T-helper 17 cell (primary cell): ENCODE data around the gene ALX3. TPM values are rescaled to one million over a fixed set of nuclear protein-coding genes. Genes with fewer than 3 reads are reported as not detected.

Experiments
- ATAC-seq: fragments of 150-1000 bp; cut with Tn5 transposase; 2 replicates; pipeline ENCODE4 v1.10.0; 2021; ENCODE audit warnings: mild to moderate bottlenecking, moderate library complexity
- DNase-seq, 3 donors: peaks; one replicate each; pipeline versions ENCODE4 v3.0.0 to v3.0.0-alpha.2; 2020 to 2021
- H3K9me3 ChIP-seq: one replicate; pipeline ENCODE4 v1.7.0; 2013; ENCODE audit warnings: low read length, mild to moderate bottlenecking; ENCODE audit not compliant: control insufficient read depth, poor library complexity, severe bottlenecking
- H3K27ac Mint-ChIP-seq: one replicate; pipeline ENCODE4 v1.8.0; 2022; ENCODE audit warnings: mild to moderate bottlenecking, moderate library complexity, mixed read lengths
- H3K27me3 Mint-ChIP-seq: one replicate; pipeline ENCODE4 v1.8.0; 2022; ENCODE audit warnings: mixed read lengths
- H3K36me3 Mint-ChIP-seq: one replicate; pipeline ENCODE4 v1.8.0; 2022; ENCODE audit warnings: low read depth, mixed read lengths
- H3K4me1 Mint-ChIP-seq: one replicate; pipeline ENCODE4 v1.8.0; 2022; ENCODE audit warnings: mild to moderate bottlenecking, mixed read lengths
- H3K4me3 Mint-ChIP-seq: one replicate; pipeline ENCODE4 v1.8.0; 2022; ENCODE audit warnings: mild to moderate bottlenecking, moderate library complexity, mixed read lengths
- total RNA-seq, 4 donors: library from RNA in 2 of 4; stranded (reverse) in 2 of 4; gene quantifications; one replicate each; pipeline ENCODE4 v1.2.3 and lab custom pipeline; 2022 to 2026

The ALX3 gene
- total RNA-seq, 2 donors from 2014 or later: not detected

DNA sequence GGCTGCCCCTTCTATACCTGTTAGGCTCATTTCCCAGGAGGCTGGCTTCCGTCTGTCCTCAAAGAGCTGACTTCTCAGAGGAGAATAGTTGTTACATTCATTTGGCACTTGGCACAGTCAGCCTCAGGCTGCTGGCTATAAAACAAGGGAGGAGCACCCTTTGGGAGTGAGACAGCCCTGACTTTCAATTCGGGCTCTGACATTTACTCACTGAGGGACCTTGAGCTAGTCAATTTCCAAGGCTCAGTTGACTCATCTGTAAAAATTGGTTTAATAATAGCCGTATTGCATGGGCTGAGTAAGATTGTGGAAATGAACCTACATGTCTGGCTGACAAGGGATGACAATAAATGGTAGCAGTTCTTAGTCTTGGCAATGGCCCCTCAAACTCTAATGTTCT is 13.7 kb downstream of the ALX3 start:
- ATAC-seq: no peak
- peaks cover 10% of the 10 kb centered on the region for H3K36me3 Mint-ChIP-seq

GRCh38 chr1:110056285-110056683 is 14.2 kb downstream of the ALX3 start:
- H3K36me3 Mint-ChIP-seq: peaks cover 10% of the 10 kb centered on the region
- H3K9me3 ChIP-seq: no peaks in the 10 kb centered on the region
- H3K27ac Mint-ChIP-seq: peak overlapping the region; percentile 34
- no peaks in the 10 kb centered on the region for H3K27me3 Mint-ChIP-seq
- no peak overlapping the region for H3K4me3 Mint-ChIP-seq
- DNase-seq: no peak
- no peak for ATAC-seq
- peaks cover 10% of the 10 kb centered on the region for H3K4me1 Mint-ChIP-seq

More for the DNA sequence above, 13.7 kb downstream of the ALX3 start:
- DNase-seq: no peak
- H3K27me3 Mint-ChIP-seq: no peaks in the 10 kb centered on the region
- H3K4me1 Mint-ChIP-seq: peaks cover 10% of the 10 kb centered on the region
- H3K4me3 Mint-ChIP-seq: no peak overlapping the region
- H3K27ac Mint-ChIP-seq: peak overlapping the region; percentile 34
- no peaks in the 10 kb centered on the region for H3K9me3 ChIP-seq

DNA sequence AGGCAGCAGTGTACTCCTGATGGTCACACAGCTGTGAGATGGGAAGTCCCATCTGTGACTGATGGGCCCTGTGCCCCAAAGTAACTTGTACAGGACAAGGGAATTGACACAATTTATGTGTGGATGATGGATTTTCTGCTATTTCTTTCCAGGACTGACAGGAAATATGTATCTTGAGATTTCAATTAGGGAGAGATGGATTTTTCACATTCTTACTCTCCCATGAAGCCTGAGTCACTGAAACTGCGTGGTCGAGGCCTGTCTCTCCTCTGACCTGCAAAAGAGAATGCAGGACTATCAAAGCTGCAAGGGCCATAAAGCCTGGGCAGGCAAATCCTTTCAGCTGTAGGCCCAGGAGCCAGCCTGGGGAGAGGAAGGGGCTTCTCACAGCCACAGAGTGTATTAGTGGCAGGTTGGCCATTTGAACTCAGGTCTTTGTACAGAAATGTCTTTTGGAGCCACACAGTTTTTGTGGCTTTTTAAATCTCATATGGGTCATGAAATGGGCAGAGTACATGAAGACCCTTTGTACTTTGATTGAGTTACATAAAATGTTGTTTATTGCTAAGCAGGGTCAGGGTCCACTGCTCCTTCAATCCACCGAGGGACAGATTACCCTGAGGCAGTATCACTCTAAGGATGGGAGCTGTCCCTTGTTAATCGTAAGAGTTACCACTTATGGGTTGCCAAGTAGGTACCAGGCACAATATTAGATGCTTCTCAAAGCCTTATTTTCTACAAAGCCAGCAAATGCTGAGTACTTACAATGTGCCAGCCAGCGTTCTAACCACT is 14.8 kb downstream of the ALX3 start:
- no peaks in the 10 kb centered on the region for H3K27me3 Mint-ChIP-seq
- peaks cover 8% of the 10 kb centered on the region for H3K4me1 Mint-ChIP-seq
- no peak overlapping the region for H3K27ac Mint-ChIP-seq
- ATAC-seq: no peak
- DNase-seq: no peak
- H3K4me3 Mint-ChIP-seq: no peak overlapping the region
- no peaks in the 10 kb centered on the region for H3K9me3 ChIP-seq
- H3K36me3 Mint-ChIP-seq: peaks cover 10% of the 10 kb centered on the region

GRCh38 chr1:110053552-110054428 is 16.7 kb downstream of the ALX3 start:
- Mint-ChIP-seq H3K4me1 (peaks cover 5% of the 10 kb centered on the region), H3K36me3 (peaks cover 10% of the 10 kb centered on the region), H3K27ac (no peak overlapping the region), H3K27me3 (no peaks in the 10 kb centered on the region), H3K4me3 (peak overlapping the region; percentile 49)
- ATAC-seq (peak; percentile 84), DNase-seq (peak; percentile 48 to 68 (median 57))
- H3K9me3 ChIP-seq: no peaks in the 10 kb centered on the region

GRCh38 chr1:110051262-110051648 is 19.2 kb downstream of the ALX3 start:
- DNase-seq (no peak), ATAC-seq (no peak)
- H3K27ac Mint-ChIP-seq: peak overlapping the region; percentile 9
- peaks cover 16% of the 10 kb centered on the region for H3K36me3 Mint-ChIP-seq
- no peaks in the 10 kb centered on the region for H3K27me3 Mint-ChIP-seq
- peaks cover 8% of the 10 kb centered on the region for H3K4me1 Mint-ChIP-seq
- H3K9me3 ChIP-seq: no peaks in the 10 kb centered on the region
- no peak overlapping the region for H3K4me3 Mint-ChIP-seq

GRCh38 chr1:110050602-110051261 is 19.7 kb downstream of the ALX3 start:
- H3K27ac Mint-ChIP-seq: no peak overlapping the region
- ATAC-seq (no peak), DNase-seq (no peak)
- peaks cover 16% of the 10 kb centered on the region for H3K36me3 Mint-ChIP-seq
- peaks cover 8% of the 10 kb centered on the region for H3K4me1 Mint-ChIP-seq
- H3K4me3 Mint-ChIP-seq: no peak overlapping the region
- H3K9me3 ChIP-seq: no peaks in the 10 kb centered on the region
- H3K27me3 Mint-ChIP-seq: no peaks in the 10 kb centered on the region

DNA sequence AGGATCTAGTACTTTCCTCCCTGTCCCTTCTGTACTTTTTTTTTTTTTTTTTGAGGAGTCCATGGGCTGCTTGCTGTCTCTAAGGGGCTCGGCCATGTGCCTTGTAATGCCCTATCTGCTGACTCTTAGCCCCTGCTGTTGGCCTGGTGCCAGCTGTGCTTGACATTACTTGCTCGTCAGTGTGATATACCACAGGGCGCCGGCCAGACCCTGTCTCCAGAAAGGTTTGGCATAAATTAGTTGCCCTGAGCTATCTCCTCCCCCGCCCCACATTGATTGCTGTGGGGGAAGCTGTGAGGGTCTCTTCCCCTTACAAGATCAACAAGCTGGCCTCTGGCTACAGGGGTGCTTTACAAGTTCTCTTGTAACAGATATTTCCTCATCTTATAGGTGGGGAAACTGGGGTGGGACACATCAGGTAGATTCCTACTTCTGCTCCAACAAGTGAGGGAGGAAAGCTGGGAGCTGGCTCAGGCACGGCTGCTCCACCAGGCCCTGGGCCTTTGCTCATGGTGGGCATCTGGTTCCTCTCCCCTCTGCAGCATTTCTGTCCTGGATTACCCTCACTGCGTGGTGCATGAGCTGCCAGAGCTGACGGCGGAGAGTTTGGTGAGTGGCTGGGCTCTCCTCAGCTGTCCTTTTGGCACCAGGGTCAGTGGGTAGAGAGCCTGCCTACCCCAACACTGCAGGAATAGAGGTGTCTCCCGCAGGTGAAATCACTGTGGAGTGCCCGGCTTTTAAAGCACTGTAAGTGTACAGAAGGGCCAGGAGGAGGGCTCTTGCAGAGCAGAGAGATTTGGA is 20.5 kb downstream of the ALX3 start:
- Mint-ChIP-seq H3K27me3 (no peaks in the 10 kb centered on the region), H3K36me3 (peaks cover 19% of the 10 kb centered on the region), H3K27ac (no peak overlapping the region), H3K4me3 (no peak overlapping the region), H3K4me1 (peaks cover 8% of the 10 kb centered on the region)
- no peak for ATAC-seq
- H3K9me3 ChIP-seq: no peaks in the 10 kb centered on the region
- no peak for DNase-seq

DNA sequence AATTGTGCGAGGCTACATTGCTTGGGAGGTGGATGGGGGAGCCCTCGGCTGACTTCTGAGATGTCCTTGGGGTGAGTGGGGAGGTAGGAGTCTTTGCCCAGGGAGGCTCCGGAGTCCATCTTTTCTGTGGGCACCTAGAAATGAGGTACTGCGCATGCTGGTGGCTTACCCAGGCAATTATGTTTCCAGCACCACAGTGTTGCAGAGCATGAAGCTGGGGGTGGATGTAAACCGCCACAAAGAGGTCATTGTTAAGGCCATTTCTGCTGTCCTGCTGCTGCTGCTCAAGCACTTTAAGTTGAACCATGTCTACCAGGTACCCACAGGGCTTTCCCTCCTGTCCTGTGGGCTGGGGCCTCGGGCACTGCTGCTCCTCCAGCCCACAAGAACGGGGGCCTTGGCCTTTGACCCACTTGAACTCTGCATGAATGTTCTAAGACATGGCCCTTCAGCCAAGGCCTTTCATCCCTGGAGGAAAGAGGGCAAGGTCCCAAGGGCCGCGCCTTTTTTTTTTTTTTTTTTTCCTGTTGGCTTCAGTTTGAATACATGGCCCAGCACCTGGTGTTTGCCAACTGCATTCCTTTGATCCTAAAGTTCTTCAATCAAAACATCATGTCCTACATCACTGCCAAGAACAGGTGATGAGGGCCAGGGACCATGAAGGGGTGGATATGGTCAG is 21.4 kb downstream of the ALX3 start:
- no peaks in the 10 kb centered on the region for H3K27me3 Mint-ChIP-seq
- H3K4me3 Mint-ChIP-seq: no peak overlapping the region
- H3K36me3 Mint-ChIP-seq: peaks cover 20% of the 10 kb centered on the region
- no peak for DNase-seq
- peaks cover 8% of the 10 kb centered on the region for H3K4me1 Mint-ChIP-seq
- ATAC-seq: no peak
- H3K9me3 ChIP-seq: no peaks in the 10 kb centered on the region
- no peak overlapping the region for H3K27ac Mint-ChIP-seq

GRCh38 chr1:110048240-110048639 is 22.2 kb downstream of the ALX3 start:
- Mint-ChIP-seq H3K36me3 (peaks cover 20% of the 10 kb centered on the region), H3K27ac (peak overlapping the region; percentile 39), H3K27me3 (no peaks in the 10 kb centered on the region), H3K4me3 (no peak overlapping the region), H3K4me1 (peaks cover 6% of the 10 kb centered on the region)
- DNase-seq: no peak
- H3K9me3 ChIP-seq: no peaks in the 10 kb centered on the region
- no peak for ATAC-seq

GRCh38 chr1:110047463-110047862 is 23.0 kb downstream of the ALX3 start:
- H3K4me1 Mint-ChIP-seq: peaks cover 3% of the 10 kb centered on the region
- H3K36me3 Mint-ChIP-seq: peaks cover 20% of the 10 kb centered on the region
- no peaks in the 10 kb centered on the region for H3K9me3 ChIP-seq
- H3K27ac Mint-ChIP-seq: no peak overlapping the region
- H3K4me3 Mint-ChIP-seq: no peak overlapping the region
- DNase-seq: no peak
- no peaks in the 10 kb centered on the region for H3K27me3 Mint-ChIP-seq
- no peak for ATAC-seq

GRCh38 chr1:110043016-110043415 is 27.5 kb downstream of the ALX3 start:
- no peaks in the 10 kb centered on the region for H3K9me3 ChIP-seq
- Mint-ChIP-seq H3K27ac (no peak overlapping the region), H3K4me3 (no peak overlapping the region), H3K27me3 (no peaks in the 10 kb centered on the region), H3K4me1 (peaks cover 3% of the 10 kb centered on the region), H3K36me3 (peaks cover 14% of the 10 kb centered on the region)
- ATAC-seq (no peak), DNase-seq (no peak)

DNA sequence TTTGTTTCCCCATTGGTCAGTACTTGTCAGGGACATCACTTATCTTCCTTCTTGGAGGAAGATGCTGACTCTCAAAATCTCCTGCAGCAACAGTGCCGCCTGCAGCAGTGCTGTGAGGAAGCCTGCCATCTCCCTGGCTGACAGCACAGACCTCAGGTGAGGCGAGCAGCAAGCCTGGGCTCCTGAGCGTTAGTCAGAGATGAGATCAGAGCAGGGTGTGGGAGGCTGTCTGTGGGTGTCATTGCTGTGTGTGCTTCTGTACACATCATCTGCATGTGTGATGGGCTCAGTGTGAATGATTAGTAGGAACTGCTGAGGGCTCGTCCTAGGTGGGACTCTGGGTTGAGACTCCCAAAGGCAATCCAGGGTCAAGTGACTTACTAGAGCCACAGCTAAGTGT is 29.9 kb downstream of the ALX3 start:
- Mint-ChIP-seq H3K4me1 (peaks cover 7% of the 10 kb centered on the region), H3K4me3 (no peak overlapping the region), H3K36me3 (peaks cover 11% of the 10 kb centered on the region), H3K27me3 (no peaks in the 10 kb centered on the region), H3K27ac (no peak overlapping the region)
- ATAC-seq (no peak), DNase-seq (no peak)
- no peaks in the 10 kb centered on the region for H3K9me3 ChIP-seq
